22Rv1 (cell line): Measurements from ENCODE around the gene ACTMAP.

ENCODE experiments used
- H3K27ac ChIP-seq: fragments of 450-650 bp; 2 replicates; pipeline ENCODE4 v1.5.1; 2017
- ZFX ChIP-seq: fragments of 450-650 bp; IDR thresholded peaks from 2 replicates; pipeline ENCODE4 v1.6.1; 2017; ENCODE audit warnings: antibody characterized with exemption, borderline replicate concordance
- TF ChIP-seq, protein P1 (sequence below): fragments of 450-650 bp; IDR thresholded peaks from 2 replicates; pipeline ENCODE4 v1.5.1; 2017; ENCODE audit warnings: mild to moderate bottlenecking

Gene ACTMAP

DNA sequence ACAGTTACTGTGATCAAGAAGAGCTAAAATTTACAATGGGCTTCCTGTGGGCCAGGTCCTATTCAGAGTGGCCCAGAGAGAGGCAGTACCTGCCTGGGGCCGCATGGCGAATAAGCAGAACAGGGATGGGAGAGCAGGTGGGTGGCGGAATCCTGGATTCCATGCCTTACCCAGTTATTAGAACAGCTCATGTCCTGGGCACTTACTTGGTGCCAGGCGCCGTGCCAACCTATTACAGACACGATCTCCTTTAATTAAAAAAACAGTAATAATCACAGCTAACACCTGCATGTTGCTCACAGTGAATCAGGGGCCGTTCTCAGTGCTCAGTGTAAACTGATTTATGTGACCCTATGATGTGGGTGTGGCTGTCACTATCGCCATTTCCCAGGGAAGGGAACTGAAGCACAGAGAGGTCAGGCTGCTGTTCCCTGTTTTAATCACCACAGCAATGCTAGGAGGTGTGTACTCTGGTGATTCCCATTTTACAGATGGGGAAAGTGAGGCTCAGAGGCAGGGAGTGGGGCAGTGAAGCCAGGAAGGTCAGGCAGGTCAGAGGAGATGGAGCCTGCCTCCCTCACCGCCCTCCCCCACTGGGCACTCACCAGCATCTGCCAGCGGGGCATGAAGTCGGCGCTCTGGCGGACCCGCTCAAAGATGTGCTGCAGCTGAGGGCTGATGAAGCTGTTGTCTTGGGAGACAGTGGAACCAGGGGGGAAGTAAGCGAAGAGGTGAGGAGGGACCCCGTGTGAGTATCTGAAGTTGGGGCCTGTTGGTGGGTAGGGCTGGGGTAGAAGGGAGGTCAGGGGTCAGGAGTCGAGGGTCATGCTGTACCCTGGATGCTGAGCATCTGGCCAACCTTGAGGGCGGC lies 45.6 kb downstream of the ACTMAP start:
- TF ChIP-seq ZFX = no peak
- TF ChIP-seq, protein P1, sequence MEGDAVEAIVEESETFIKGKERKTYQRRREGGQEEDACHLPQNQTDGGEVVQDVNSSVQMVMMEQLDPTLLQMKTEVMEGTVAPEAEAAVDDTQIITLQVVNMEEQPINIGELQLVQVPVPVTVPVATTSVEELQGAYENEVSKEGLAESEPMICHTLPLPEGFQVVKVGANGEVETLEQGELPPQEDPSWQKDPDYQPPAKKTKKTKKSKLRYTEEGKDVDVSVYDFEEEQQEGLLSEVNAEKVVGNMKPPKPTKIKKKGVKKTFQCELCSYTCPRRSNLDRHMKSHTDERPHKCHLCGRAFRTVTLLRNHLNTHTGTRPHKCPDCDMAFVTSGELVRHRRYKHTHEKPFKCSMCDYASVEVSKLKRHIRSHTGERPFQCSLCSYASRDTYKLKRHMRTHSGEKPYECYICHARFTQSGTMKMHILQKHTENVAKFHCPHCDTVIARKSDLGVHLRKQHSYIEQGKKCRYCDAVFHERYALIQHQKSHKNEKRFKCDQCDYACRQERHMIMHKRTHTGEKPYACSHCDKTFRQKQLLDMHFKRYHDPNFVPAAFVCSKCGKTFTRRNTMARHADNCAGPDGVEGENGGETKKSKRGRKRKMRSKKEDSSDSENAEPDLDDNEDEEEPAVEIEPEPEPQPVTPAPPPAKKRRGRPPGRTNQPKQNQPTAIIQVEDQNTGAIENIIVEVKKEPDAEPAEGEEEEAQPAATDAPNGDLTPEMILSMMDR = no peak
- no peak overlapping the region for H3K27ac ChIP-seq

DNA sequence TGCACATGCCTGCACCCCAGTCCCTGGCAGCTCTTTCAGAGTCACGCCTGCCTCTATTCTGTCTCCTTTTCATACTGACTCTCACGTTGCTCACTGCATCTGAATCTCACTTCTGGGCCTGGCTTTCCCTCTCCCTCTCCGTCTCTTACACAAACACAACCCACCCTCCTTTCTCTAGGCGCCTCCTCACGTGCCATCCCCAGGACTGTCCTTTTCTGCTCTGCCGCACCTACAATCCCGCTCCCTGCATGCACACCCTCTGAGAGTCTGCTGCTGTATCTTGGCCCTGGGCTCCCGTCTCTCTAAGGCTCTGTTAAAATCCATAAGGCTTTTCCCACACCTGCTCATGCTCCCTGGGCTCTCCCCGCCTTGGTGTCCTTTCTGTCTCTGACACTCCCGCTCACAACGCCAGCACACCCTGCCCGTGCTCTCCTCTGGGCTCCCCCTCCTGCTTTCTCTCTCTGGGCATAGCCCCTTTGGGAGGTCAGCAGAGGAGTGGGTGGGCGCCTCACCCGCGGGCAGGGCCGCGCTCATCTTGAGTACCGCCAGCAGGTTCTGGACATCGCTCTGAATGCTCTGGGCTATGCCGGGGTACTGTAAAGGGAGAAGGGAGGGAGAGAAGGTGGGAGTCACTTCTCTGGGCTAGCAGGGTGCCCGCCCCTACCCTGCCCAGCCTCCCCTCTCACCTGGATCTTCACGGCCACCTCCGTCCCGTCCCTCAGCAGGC lies 47.1 kb downstream of the ACTMAP start:
- TF ChIP-seq ZFX = no peak
- TF ChIP-seq, protein P1 = no peak

GRCh38 chr19:40702337-40703012 lies 47.8 kb downstream of the ACTMAP start:
- TF ChIP-seq ZFX = no peak
- TF ChIP-seq, protein P1 = peak; percentile 22
- no peak overlapping the region for H3K27ac ChIP-seq

More for the DNA sequence above, 47.1 kb downstream of the ACTMAP start:
- no peak overlapping the region for H3K27ac ChIP-seq

DNA sequence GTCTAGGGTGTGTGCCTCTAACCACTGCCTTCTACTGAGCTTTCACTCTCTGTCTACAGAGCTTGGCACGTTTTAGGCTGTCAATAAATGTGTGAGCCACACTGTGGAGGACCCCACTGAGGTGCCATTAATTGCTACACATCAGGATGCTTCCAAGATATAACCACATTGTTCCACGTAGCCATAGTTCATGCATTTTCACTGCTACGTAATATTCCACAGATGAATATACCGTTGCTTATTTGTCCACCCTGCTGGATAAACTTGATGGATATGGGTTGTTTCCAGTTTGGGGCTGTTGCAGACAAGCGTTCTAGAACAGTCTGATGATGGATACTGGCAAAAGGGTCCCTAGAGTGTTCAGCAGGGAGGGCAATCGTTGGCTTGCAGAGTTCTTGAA lies 48.5 kb downstream of the ACTMAP start:
- no peak for TF ChIP-seq ZFX
- TF ChIP-seq, protein P1 = no peak
- no peak overlapping the region for H3K27ac ChIP-seq

DNA sequence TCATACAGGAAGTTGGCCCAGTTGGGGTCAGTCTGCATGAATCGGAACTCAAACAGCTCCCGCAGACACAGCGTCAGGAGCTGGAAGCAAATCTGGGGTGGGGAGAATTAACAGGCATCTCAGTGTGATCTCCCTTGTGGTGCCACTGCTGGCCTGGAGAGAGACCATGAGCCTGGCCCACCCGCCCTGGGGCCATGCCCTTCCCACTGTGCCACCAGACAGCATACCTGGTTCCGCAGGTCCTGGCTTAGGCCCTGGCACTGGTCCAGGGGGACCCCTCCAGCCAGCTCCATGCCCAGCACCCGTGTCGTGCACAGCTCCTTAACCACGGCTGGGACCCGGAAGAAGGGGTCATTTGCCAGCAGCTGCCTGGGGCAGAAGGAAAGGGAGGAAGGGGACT lies 50.2 kb downstream of the ACTMAP start:
- no peak for TF ChIP-seq ZFX
- TF ChIP-seq, protein P1 = no peak
- H3K27ac ChIP-seq = no peak overlapping the region

- TF ChIP-seq, protein P1 = no peak
- no peak for TF ChIP-seq ZFX
Measured at GRCh38 chr19:40697007-40697406, 53.3 kb downstream of the ACTMAP start.

More at GRCh38 chr19:40697007-40697406, 53.3 kb downstream of the ACTMAP start:
- H3K27ac ChIP-seq = no peak overlapping the region
